GM20000 (cell line): ENCODE results near the gene UBFD1.

Experiments used
- DNase-seq: peaks from one replicate; pipeline ENCODE4 v3.0.0; 2012; ENCODE audit warnings: low spot score
- TF ChIP-seq, protein P1 (sequence below): IDR thresholded peaks from 2 replicates; pipeline ENCODE4 v1.5.1; 2012; ENCODE audit warnings: mild to moderate bottlenecking, control low read depth; ENCODE audit errors: extremely low read depth, missing control alignments

UBFD1 gene

GRCh38 chr16:23563186-23563585, 5.7 kb downstream of the UBFD1 start:
- TF ChIP-seq, protein P1, sequence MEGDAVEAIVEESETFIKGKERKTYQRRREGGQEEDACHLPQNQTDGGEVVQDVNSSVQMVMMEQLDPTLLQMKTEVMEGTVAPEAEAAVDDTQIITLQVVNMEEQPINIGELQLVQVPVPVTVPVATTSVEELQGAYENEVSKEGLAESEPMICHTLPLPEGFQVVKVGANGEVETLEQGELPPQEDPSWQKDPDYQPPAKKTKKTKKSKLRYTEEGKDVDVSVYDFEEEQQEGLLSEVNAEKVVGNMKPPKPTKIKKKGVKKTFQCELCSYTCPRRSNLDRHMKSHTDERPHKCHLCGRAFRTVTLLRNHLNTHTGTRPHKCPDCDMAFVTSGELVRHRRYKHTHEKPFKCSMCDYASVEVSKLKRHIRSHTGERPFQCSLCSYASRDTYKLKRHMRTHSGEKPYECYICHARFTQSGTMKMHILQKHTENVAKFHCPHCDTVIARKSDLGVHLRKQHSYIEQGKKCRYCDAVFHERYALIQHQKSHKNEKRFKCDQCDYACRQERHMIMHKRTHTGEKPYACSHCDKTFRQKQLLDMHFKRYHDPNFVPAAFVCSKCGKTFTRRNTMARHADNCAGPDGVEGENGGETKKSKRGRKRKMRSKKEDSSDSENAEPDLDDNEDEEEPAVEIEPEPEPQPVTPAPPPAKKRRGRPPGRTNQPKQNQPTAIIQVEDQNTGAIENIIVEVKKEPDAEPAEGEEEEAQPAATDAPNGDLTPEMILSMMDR: no peak
- DNase-seq: no peak

DNA sequence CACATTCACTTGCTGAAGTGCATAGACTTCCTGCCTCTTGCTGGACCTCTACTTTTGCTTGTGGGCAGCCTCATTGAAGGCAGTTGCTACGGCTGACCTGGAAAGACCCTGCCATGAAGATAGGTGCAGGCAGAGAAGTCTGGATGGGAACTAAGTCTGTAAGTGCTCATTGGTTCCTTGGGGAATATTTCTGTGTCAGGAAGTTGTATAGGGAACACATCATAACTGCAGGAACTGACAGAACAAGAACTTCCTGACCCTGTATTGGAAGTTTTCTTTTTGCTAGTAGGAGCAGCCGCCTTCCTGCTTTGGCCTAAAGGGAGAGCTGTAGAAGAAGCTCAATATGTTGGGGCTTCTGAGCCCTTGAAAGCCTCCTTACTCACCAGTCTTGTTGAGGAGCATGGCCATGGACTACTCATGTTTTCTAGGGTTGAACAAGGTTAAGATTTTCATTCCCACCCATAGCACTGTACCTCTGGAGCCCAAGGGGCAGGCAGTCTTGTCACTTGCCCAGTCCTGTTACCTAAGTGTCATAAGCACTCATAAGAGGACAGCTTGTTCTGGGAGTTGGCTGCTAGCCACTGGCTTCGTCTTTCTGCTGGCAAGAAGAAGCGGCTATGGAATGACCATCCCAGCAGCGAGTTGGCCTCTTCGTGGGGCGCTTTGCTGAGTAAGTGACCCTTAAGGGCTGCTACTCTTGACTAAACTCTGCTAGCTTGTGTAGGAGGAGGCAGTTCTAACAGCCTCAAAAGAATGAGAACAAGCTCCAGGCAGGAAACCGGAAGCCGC, 7.2 kb downstream of the UBFD1 start:
- no peak for DNase-seq
- TF ChIP-seq, protein P1: no peak

DNA sequence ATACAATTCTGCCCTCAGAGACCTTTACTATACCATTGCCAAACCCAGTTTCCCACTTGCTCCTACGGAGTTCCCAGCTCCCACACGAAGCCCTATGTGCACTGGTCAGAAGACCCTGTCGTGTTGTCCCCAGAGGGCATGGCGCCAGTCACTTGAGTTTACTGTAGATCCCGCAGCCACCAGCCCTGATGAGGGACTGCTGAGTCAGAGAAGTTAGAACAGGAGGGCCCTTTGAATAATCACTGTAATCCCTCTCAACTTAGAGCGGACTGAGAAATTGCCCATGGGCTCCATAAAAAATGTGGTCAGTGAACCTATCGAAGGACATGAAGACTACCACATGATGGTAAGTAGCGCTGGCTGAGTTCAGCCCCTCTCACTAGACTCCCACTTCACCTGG, 9.2 kb downstream of the UBFD1 start:
- no peak for DNase-seq
- TF ChIP-seq, protein P1: no peak

GRCh38 chr16:23567602-23568001, 10.1 kb downstream of the UBFD1 start:
- no peak for DNase-seq
- TF ChIP-seq, protein P1: no peak

- TF ChIP-seq, protein P1: no peak
- DNase-seq: peak; percentile 41
Measured at GRCh38 chr16:23570992-23571632, 13.6 kb downstream of the UBFD1 start.

- TF ChIP-seq, protein P1: no peak
- no peak for DNase-seq
Measured at GRCh38 chr16:23571895-23572294, 14.4 kb downstream of the UBFD1 start.

GRCh38 chr16:23572394-23572793, 14.9 kb downstream of the UBFD1 start:
- TF ChIP-seq, protein P1: no peak

More at GRCh38 chr16:23572394-23572793, 14.9 kb downstream of the UBFD1 start:
- DNase-seq: no peak
